GM12878 (cell line): Measurements from ENCODE around the gene WNT7A. TPM values are rescaled to one million over a fixed set of nuclear protein-coding genes. Genes with fewer than 3 reads are reported as not detected.

Source experiments
- ATAC-seq: fragments of 200-7000 bp; cut with Tn5 transposase; 3 replicates; pipeline ENCODE4 v1.9.1; 2020; ENCODE audit warnings: mild to moderate bottlenecking, moderate library complexity
- BruUV-seq: library from RNA; stranded (reverse); fragments of 400-500 nt; replicated peaks from 2 replicates; lab custom pipeline; 2021; lab: Mats Ljungman, UMichigan
- CTCF ChIA-PET: fragments of 300-600 bp; sonication (Branson Sonifier 250); formaldehyde crosslinking; extraction: SDS; loops from one replicate; lab custom pipeline; 2021; ENCODE audit warnings: inconsistent platforms; lab: Yijun Ruan, JAX
- POLR2A ChIA-PET: fragments of 350-600 bp; formaldehyde crosslinking; extraction: SDS; loops from one replicate; lab custom pipeline; 2021; ENCODE audit warnings: inconsistent platforms; lab: Charles Lee
- RAD21 ChIA-PET: fragments of 300-600 bp; sonication (Branson Sonifier 250); formaldehyde crosslinking; loops from one replicate; lab custom pipeline; 2023; ENCODE audit warnings: antibody characterized with exemption; ENCODE audit not compliant: unreplicated experiment; lab: Charles Lee
- SMC1A ChIA-PET: fragments of 300-600 bp; sonication (Branson Sonifier 250); formaldehyde crosslinking; loops from one replicate; lab custom pipeline; 2023; ENCODE audit not compliant: unreplicated experiment, uncharacterized antibody; lab: Charles Lee
- DNase-seq: peaks from one replicate; pipeline ENCODE4 v3.0.0-alpha.2; 2011; ENCODE audit warnings: low read depth, low spot score
- FAIRE-seq: peaks from 3 replicates; lab custom pipeline; 2011; peaks lifted over from hg19 to GRCh38; lab: Jason Lieb, UNC
- H2AFZ ChIP-seq: 2 replicates; pipeline ENCODE4 v1.6.0; 2011; ENCODE audit warnings: low read depth, low read length, control low read depth; ENCODE audit not compliant: control insufficient read depth
- H3K27ac ChIP-seq: 2 replicates; pipeline ENCODE4 v1.5.1; 2011; ENCODE audit warnings: control low read depth; ENCODE audit not compliant: control insufficient read depth, insufficient read depth
- H3K27me3 ChIP-seq, 2 experiments: replicated peaks in 1 of 2; 2 replicates each; pipeline versions ENCODE4 v1.6.0 to v1.6.1; 2011; ENCODE audit warnings: low read length in 1 of 2; ENCODE audit not compliant: control insufficient read depth in 2 of 2, insufficient read depth in 2 of 2
- H3K36me3 ChIP-seq, 2 experiments: 2 replicates each; pipeline ENCODE4 v1.5.1; 2011; ENCODE audit warnings: low read length in 1 of 2; ENCODE audit not compliant: control insufficient read depth in 2 of 2, insufficient read depth in 2 of 2
- H3K4me1 ChIP-seq: 2 replicates; pipeline ENCODE4 v1.6.1; 2011; ENCODE audit warnings: mild to moderate bottlenecking, low read length, moderate library complexity, mixed read lengths; ENCODE audit not compliant: control insufficient read depth, insufficient read depth
- H3K4me2 ChIP-seq: 2 replicates; pipeline ENCODE4 v1.6.0; 2011; ENCODE audit warnings: control low read depth; ENCODE audit not compliant: control insufficient read depth, insufficient read depth
- H3K4me3 ChIP-seq: fragments of 200-600 bp; sonication (generic); 2 replicates; pipeline ENCODE4 v1.5.1; 2016
- H3K79me2 ChIP-seq: 2 replicates; pipeline ENCODE4 v1.6.0; 2011; ENCODE audit warnings: low read length; ENCODE audit not compliant: control insufficient read depth, insufficient read depth
- H3K9ac ChIP-seq: 2 replicates; pipeline ENCODE4 v1.8.0; 2011; ENCODE audit warnings: low read length, control low read depth, mixed read lengths; ENCODE audit not compliant: control insufficient read depth, insufficient read depth
- H3K9me3 ChIP-seq: replicated peaks from 3 replicates; pipeline ENCODE4 v1.5.1; 2011; ENCODE audit warnings: mild to moderate bottlenecking, low read length; ENCODE audit not compliant: control insufficient read depth, insufficient read depth
- H4K20me1 ChIP-seq: 2 replicates; pipeline ENCODE4 v1.6.0; 2011; ENCODE audit not compliant: control insufficient read depth, insufficient read depth
- ASH2L ChIP-seq: fragments of 300-600, 200-600 bp; sonication (generic); IDR thresholded peaks from 2 replicates; pipeline ENCODE4 v1.6.1; 2017; ENCODE audit warnings: low read depth, mild to moderate bottlenecking, borderline replicate concordance
- CHD1 ChIP-seq: IDR thresholded peaks from 2 replicates; pipeline ENCODE4 v1.6.1; 2012; ENCODE audit warnings: low read depth, low read length, improper control_type of control experiment
- CHD2 ChIP-seq: IDR thresholded peaks from 2 replicates; pipeline ENCODE4 v1.6.1; 2011; ENCODE audit warnings: low read depth, low read length, improper control_type of control experiment, borderline replicate concordance
- EZH2 ChIP-seq: IDR thresholded peaks from 2 replicates; pipeline ENCODE4 v1.6.1; 2012; ENCODE audit warnings: low read depth, mild to moderate bottlenecking, control low read depth, inconsistent platforms, low read length, borderline replicate concordance; ENCODE audit not compliant: control insufficient read depth
- GATAD2B ChIP-seq: fragments of 450-650 bp; conservative IDR thresholded peaks from 2 replicates; pipeline ENCODE4 v1.6.1; 2017; ENCODE audit warnings: low read depth, mild to moderate bottlenecking, moderate library complexity
- HDGF ChIP-seq: fragments of 450-650 bp; IDR thresholded peaks from 2 replicates; pipeline ENCODE4 v1.6.1; 2016; ENCODE audit warnings: antibody characterized with exemption
- JUND ChIP-seq: IDR thresholded peaks from 2 replicates; pipeline ENCODE4 v1.6.1; 2012; ENCODE audit warnings: low read depth, mild to moderate bottlenecking, low read length, improper control_type of control experiment, moderate library complexity
- MTA2 ChIP-seq: fragments of 450-650 bp; IDR thresholded peaks from 2 replicates; pipeline ENCODE4 v1.6.1; 2016; ENCODE audit warnings: low read depth, mild to moderate bottlenecking, moderate library complexity
- NRF1 ChIP-seq: conservative IDR thresholded peaks from 2 replicates; pipeline ENCODE4 v1.6.1; 2011; ENCODE audit warnings: mild to moderate bottlenecking, low read depth, low read length, improper control_type of control experiment
- POLR2AphosphoS2 ChIP-seq: IDR thresholded peaks from 2 replicates; pipeline ENCODE4 v1.6.1; 2011; ENCODE audit warnings: low read depth, mild to moderate bottlenecking, low read length, improper control_type of control experiment, moderate library complexity
- RAD21 ChIP-seq: IDR thresholded peaks from 2 replicates; pipeline ENCODE4 v1.6.1; 2011; ENCODE audit warnings: mild to moderate bottlenecking, low read depth, low read length, moderate library complexity; ENCODE audit not compliant: insufficient read depth
- STAT3 ChIP-seq: IDR thresholded peaks from 2 replicates; pipeline ENCODE4 v1.6.1; 2011; ENCODE audit warnings: low read depth, low read length, improper control_type of control experiment
- ZNF592 ChIP-seq: fragments of 450-650 bp; IDR thresholded peaks from 2 replicates; pipeline ENCODE4 v1.6.1; 2017; ENCODE audit warnings: mild to moderate bottlenecking, moderate library complexity
- ZSCAN29 ChIP-seq: fragments of 450-650 bp; IDR thresholded peaks from 2 replicates; pipeline ENCODE4 v1.6.1; 2017; ENCODE audit warnings: mild to moderate bottlenecking, moderate library complexity
- WGBS: methylation state at CpG from one replicate; pipeline ENCODE4 v1.1.6; 2016; ENCODE audit warnings: low lambda C conversion rate; ENCODE audit not compliant: insufficient replicate concordance, insufficient coverage; ENCODE audit errors: missing lambda C conversion rate; 5-methylcytosine and 5-hydroxymethylcytosine counted together
- in situ Hi-C: fragments of 300-500 bp; cut with MboI; formaldehyde crosslinking; loops from 9 replicates; pipeline ENCODE4 v1.14.3; 2018; ENCODE audit warnings: mixed read lengths
- intact Hi-C: fragments of 100-400 bp; cut with micrococcal nuclease; formaldehyde crosslinking; loops from one replicate; pipeline ENCODE4 v1.14.2; 2022; ENCODE audit not compliant: unreplicated experiment
- polyA plus RNA-seq, 11 experiments: library from polyadenylated mRNA; depleted of rRNA in 4 of 11; unstranded in 6 of 11; stranded (reverse) in 5 of 11; fragments of >200 nt; fragmentation: Nextera tagmentation in 4 of 11; fragmentation: Illumina TruSeq in 1 of 11; extraction: Ambion mirVana in 4 of 11; extraction: Trizol in 1 of 11; gene quantifications; 1 replicate in 1 of 11; 2 replicates in 10 of 11; pipeline versions ENCODE4 v1.2.1 to v1.2.3, GENCODE V29; 2011 to 2016; ENCODE audit warnings: inconsistent platforms in 2 of 11, missing spikeins in 2 of 11, low read depth in 1 of 11
- total RNA-seq, 4 experiments: library from RNA; depleted of rRNA in 3 of 4; stranded (reverse); fragments of >200 nt in 3 of 4; fragmentation: Illumina TruSeq in 1 of 4; extraction: Trizol in 1 of 4; gene quantifications; 2 replicates each; pipeline versions ENCODE4 v1.2.1 to v1.2.3, GENCODE V29; 2013 to 2021
- TF ChIP-seq, protein P1 (sequence below): fragments of 450-650 bp; formaldehyde crosslinking; IDR thresholded peaks from 2 replicates; pipeline ENCODE4 v1.4.0; 2020; ENCODE audit warnings: mild to moderate bottlenecking, moderate library complexity

Gene WNT7A
- total and polyA plus RNA-seq, 10 of the 15 experiments (the other 5 are each of a cell fraction or from before 2014, with no cell fraction given), result 0.08 TPM; not detected in 9

- TF ChIP-seq STAT3, result no peak
- TF ChIP-seq ZSCAN29, result no peak
Measured at GRCh38 chr3:13836658-13837587, 42.9 kb downstream of the WNT7A start (continued).

- ChIA-PET RAD21 (no interaction called here), POLR2A (no interaction called here), SMC1A (no interaction called here), CTCF (no interaction called here)
- no peak overlapping the region for H3K9ac ChIP-seq
- H3K27ac ChIP-seq, result no peak overlapping the region
- H3K36me3 ChIP-seq, result no peaks in the 10 kb centered on the region
- H3K4me2 ChIP-seq, result no peak overlapping the region
- no TSS peak for BruUV-seq
- no peaks in the 10 kb centered on the region for H3K4me1 ChIP-seq
- peaks cover 0 to 4% of the 10 kb centered on the region in 2 experiments; a peak in 3 of 4 replicates for H3K27me3 ChIP-seq
- ATAC-seq, result no peak
- no peak for FAIRE-seq
- no peak overlapping the region for H3K4me3 ChIP-seq
- 32% methylated on average over 9 of the region's 9 CpGs for WGBS
- no peaks in the 10 kb centered on the region for H3K79me2 ChIP-seq
- intact Hi-C loops (no loop called here), in situ Hi-C loops (no loop called here)
- no peak for DNase-seq
- H3K9me3 ChIP-seq, result no peaks in the 10 kb centered on the region
- H2AFZ ChIP-seq, result no peak overlapping the region
- no peaks in the 10 kb centered on the region for H4K20me1 ChIP-seq
- TF ChIP-seq ASH2L (no peak), GATAD2B (no peak), MTA2 (no peak), CHD1 (no peak), ZNF592 (no peak), RAD21 (no peak), HDGF (no peak), EZH2 (no peak), NRF1 (no peak), CHD2 (no peak), JUND (no peak), POLR2AphosphoS2 (no peak)
- TF ChIP-seq, protein P1, sequence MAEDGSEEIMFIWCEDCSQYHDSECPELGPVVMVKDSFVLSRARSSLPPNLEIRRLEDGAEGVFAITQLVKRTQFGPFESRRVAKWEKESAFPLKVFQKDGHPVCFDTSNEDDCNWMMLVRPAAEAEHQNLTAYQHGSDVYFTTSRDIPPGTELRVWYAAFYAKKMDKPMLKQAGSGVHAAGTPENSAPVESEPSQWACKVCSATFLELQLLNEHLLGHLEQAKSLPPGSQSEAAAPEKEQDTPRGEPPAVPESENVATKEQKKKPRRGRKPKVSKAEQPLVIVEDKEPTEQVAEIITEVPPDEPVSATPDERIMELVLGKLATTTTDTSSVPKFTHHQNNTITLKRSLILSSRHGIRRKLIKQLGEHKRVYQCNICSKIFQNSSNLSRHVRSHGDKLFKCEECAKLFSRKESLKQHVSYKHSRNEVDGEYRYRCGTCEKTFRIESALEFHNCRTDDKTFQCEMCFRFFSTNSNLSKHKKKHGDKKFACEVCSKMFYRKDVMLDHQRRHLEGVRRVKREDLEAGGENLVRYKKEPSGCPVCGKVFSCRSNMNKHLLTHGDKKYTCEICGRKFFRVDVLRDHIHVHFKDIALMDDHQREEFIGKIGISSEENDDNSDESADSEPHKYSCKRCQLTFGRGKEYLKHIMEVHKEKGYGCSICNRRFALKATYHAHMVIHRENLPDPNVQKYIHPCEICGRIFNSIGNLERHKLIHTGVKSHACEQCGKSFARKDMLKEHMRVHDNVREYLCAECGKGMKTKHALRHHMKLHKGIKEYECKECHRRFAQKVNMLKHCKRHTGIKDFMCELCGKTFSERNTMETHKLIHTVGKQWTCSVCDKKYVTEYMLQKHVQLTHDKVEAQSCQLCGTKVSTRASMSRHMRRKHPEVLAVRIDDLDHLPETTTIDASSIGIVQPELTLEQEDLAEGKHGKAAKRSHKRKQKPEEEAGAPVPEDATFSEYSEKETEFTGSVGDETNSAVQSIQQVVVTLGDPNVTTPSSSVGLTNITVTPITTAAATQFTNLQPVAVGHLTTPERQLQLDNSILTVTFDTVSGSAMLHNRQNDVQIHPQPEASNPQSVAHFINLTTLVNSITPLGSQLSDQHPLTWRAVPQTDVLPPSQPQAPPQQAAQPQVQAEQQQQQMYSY (CRISPR knock-in tag), result no peak
Measured at GRCh38 chr3:13835246-13835645, 44.6 kb downstream of the WNT7A start.
